ENCODE results near the gene HAUS2. TPM values are rescaled to one million over a fixed set of nuclear protein-coding genes. Genes with fewer than 3 reads are reported as not detected.

HAUS2 gene
- total RNA-seq, 4 donors from 2014 or later = 12.9 to 21.9 (median 15.1) TPM

GRCh38 chr15:42507514-42507913 lies 41.1 kb upstream of the HAUS2 start:
- Histone ChIP-seq H3K4me3 (no peak overlapping the region), H3K9me3 (no peaks in the 10 kb centered on the region), H3K27me3 (no peaks in the 10 kb centered on the region), H3K36me3 (peaks cover 0 to 6% (median 0%) of the 10 kb centered on the region in 3 donors), H3K27ac (no peak overlapping the region), H3K4me1 (peaks cover 0 to 16% (median 4%) of the 10 kb centered on the region in 4 donors)
- TF ChIP-seq CTCF (IDR thresholded peaks at IDR 0.05) (no peak), POLR2A (IDR thresholded peaks at IDR 0.05) (no peak)
- DNase-seq = no peak

GRCh38 chr15:42508263-42508690 lies 40.4 kb upstream of the HAUS2 start:
- H3K27me3 ChIP-seq = no peaks in the 10 kb centered on the region
- no peak overlapping the region for H3K4me3 ChIP-seq
- H3K27ac ChIP-seq = no peak overlapping the region
- no peaks in the 10 kb centered on the region for H3K9me3 ChIP-seq
- no peak for DNase-seq
- TF ChIP-seq CTCF (IDR thresholded peaks at IDR 0.05) (no peak), POLR2A (IDR thresholded peaks at IDR 0.05) (no peak)
- H3K36me3 ChIP-seq = peaks cover 0 to 13% (median 0%) of the 10 kb centered on the region in 3 donors
- peaks cover 0 to 16% (median 4%) of the 10 kb centered on the region in 4 donors for H3K4me1 ChIP-seq

GRCh38 chr15:42510258-42511006 lies 38.2 kb upstream of the HAUS2 start:
- DNase-seq = no peak
- Histone ChIP-seq H3K4me1 (no peaks in the 10 kb centered on the region), H3K4me3 (no peak overlapping the region), H3K27me3 (no peaks in the 10 kb centered on the region), H3K27ac (no peak overlapping the region), H3K36me3 (peaks cover 0 to 35% (median 0%) of the 10 kb centered on the region in 3 donors), H3K9me3 (no peaks in the 10 kb centered on the region)
- TF ChIP-seq POLR2A (IDR thresholded peaks at IDR 0.05) = no peak
- TF ChIP-seq CTCF (IDR thresholded peaks at IDR 0.05) = no peak

- no peak overlapping the region for H3K4me3 ChIP-seq
- no peak for TF ChIP-seq CTCF (IDR thresholded peaks at IDR 0.05)
- no peak for TF ChIP-seq POLR2A (IDR thresholded peaks at IDR 0.05)
- H3K27me3 ChIP-seq = no peaks in the 10 kb centered on the region
- H3K9me3 ChIP-seq = no peaks in the 10 kb centered on the region
- H3K36me3 ChIP-seq = peaks cover 0 to 38% (median 0%) of the 10 kb centered on the region in 3 donors
- no peaks in the 10 kb centered on the region for H3K4me1 ChIP-seq
- no peak for DNase-seq
- H3K27ac ChIP-seq = no peak overlapping the region
Observed at GRCh38 chr15:42511007-42511391, 37.6 kb upstream of the HAUS2 start.

- H3K36me3 ChIP-seq = peaks cover 0 to 66% (median 0%) of the 10 kb centered on the region in 3 donors
- H3K4me3 ChIP-seq = no peak overlapping the region
- H3K4me1 ChIP-seq = no peaks in the 10 kb centered on the region
- H3K9me3 ChIP-seq = no peaks in the 10 kb centered on the region
- no peak for DNase-seq
- TF ChIP-seq POLR2A (IDR thresholded peaks at IDR 0.05) = no peak
- TF ChIP-seq CTCF (IDR thresholded peaks at IDR 0.05) = no peak
- H3K27me3 ChIP-seq = no peaks in the 10 kb centered on the region
- H3K27ac ChIP-seq = no peak overlapping the region
Observed at GRCh38 chr15:42523331-42523730, 25.3 kb upstream of the HAUS2 start.
